CD14-positive monocyte (primary cell): ENCODE results near the gene GALNS. TPM values are rescaled to one million over a fixed set of nuclear protein-coding genes. Genes with fewer than 3 reads are reported as not detected.

ENCODE experiments used
- DNase-seq, 3 donors: peaks; one replicate each; pipeline ENCODE4 v3.0.0-alpha.2; 2011 to 2022
- H2AFZ ChIP-seq: 2 replicates; pipeline ENCODE4 v1.6.0; 2012; ENCODE audit warnings: mild to moderate bottlenecking, low read depth, low read length, inconsistent platforms; ENCODE audit not compliant: insufficient read depth, poor library complexity, severe bottlenecking
- H3K27ac ChIP-seq, 2 donors: 1 replicate in 1 of 2; 2 replicates in 1 of 2; pipeline ENCODE4 v1.5.1; 2012 to 2013; ENCODE audit warnings: low read length in 2 of 2, control low read depth in 1 of 2, inconsistent platforms in 1 of 2, low read depth in 1 of 2, mild to moderate bottlenecking in 1 of 2
- H3K27me3 ChIP-seq, 2 donors: one replicate each; pipeline versions ENCODE4 v1.6.0 to v1.6.1; 2011 to 2013; ENCODE audit warnings: low read length in 2 of 2; ENCODE audit not compliant: control insufficient read depth in 2 of 2, insufficient read depth in 2 of 2
- H3K36me3 ChIP-seq, 2 donors: replicated peaks in 1 of 2; 1 replicate in 1 of 2; 2 replicates in 1 of 2; pipeline versions ENCODE4 v1.5.1 to v1.6.1; 2012 to 2013; ENCODE audit warnings: low read length in 2 of 2, control low read depth in 1 of 2, inconsistent platforms in 1 of 2, mild to moderate bottlenecking in 1 of 2; ENCODE audit not compliant: insufficient read depth in 2 of 2, control insufficient read depth in 1 of 2
- H3K4me1 ChIP-seq, 2 donors: 1 replicate in 1 of 2; 2 replicates in 1 of 2; pipeline versions ENCODE4 v1.5.1 to v1.6.1; 2012 to 2013; ENCODE audit warnings: low read length in 2 of 2, control low read depth in 1 of 2, inconsistent platforms in 1 of 2, mild to moderate bottlenecking in 1 of 2, moderate library complexity in 1 of 2; ENCODE audit not compliant: insufficient read depth in 2 of 2, control insufficient read depth in 1 of 2
- H3K4me2 ChIP-seq: replicated peaks from 2 replicates; pipeline ENCODE3; 2012; ENCODE audit warnings: low read length, moderate library complexity, mild to moderate bottlenecking; ENCODE audit not compliant: poor library complexity, severe bottlenecking; ENCODE audit errors: extremely low read depth
- H3K4me3 ChIP-seq, 3 experiments: fragments of 200-600 bp in 1 of 3; sonication (generic) in 1 of 3; replicated peaks in 1 of 3; 1 replicate in 2 of 3; 2 replicates in 1 of 3; pipeline ENCODE4 v1.5.1; 2011 to 2013; ENCODE audit warnings: low read length in 3 of 3, mild to moderate bottlenecking in 3 of 3, control low read depth in 2 of 3, low read depth in 2 of 3, inconsistent platforms in 1 of 3, moderate library complexity in 1 of 3
- H3K79me2 ChIP-seq: 2 replicates; pipeline ENCODE4 v1.6.0; 2012; ENCODE audit warnings: mild to moderate bottlenecking, control low read depth, inconsistent platforms, low read length, moderate library complexity; ENCODE audit not compliant: insufficient read depth
- H3K9ac ChIP-seq: 2 replicates; pipeline ENCODE4 v1.6.0; 2017; ENCODE audit warnings: low read length, mild to moderate bottlenecking; ENCODE audit not compliant: insufficient read depth, poor library complexity, severe bottlenecking
- H3K9me3 ChIP-seq, 2 donors: replicated peaks in 1 of 2; 1 replicate in 1 of 2; 2 replicates in 1 of 2; pipeline versions ENCODE4 v1.5.1 to v1.6.1; 2012 to 2013; ENCODE audit warnings: low read length in 2 of 2, control low read depth in 1 of 2; ENCODE audit not compliant: control insufficient read depth in 1 of 2, insufficient read depth in 1 of 2
- H4K20me1 ChIP-seq: 2 replicates; pipeline ENCODE4 v1.6.0; 2012; ENCODE audit warnings: mild to moderate bottlenecking, low read length, control low read depth, moderate library complexity; ENCODE audit not compliant: insufficient read depth
- H3K27ac Mint-ChIP-seq, 7 donors: one replicate each; pipeline ENCODE4 v1.8.0; 2020; ENCODE audit warnings: mild to moderate bottlenecking in 7 of 7, mixed read lengths in 7 of 7, moderate library complexity in 6 of 7, inconsistent platforms in 2 of 7
- H3K27me3 Mint-ChIP-seq, 3 donors: one replicate each; pipeline ENCODE4 v1.8.0; 2021 to 2022; ENCODE audit warnings: low read depth in 3 of 3, mild to moderate bottlenecking in 3 of 3, mixed read lengths in 3 of 3, moderate library complexity in 3 of 3, inconsistent platforms in 1 of 3
- H3K36me3 Mint-ChIP-seq, 2 donors: one replicate each; pipeline ENCODE4 v1.8.0; 2020; ENCODE audit warnings: mixed read lengths in 2 of 2, inconsistent platforms in 1 of 2, mild to moderate bottlenecking in 1 of 2
- H3K4me1 Mint-ChIP-seq: one replicate; pipeline ENCODE4 v1.8.0; 2020; ENCODE audit warnings: mild to moderate bottlenecking, mixed read lengths
- H3K4me3 Mint-ChIP-seq, 2 donors: one replicate each; pipeline ENCODE4 v1.8.0; 2020; ENCODE audit warnings: mild to moderate bottlenecking in 2 of 2, mixed read lengths in 2 of 2, moderate library complexity in 1 of 2
- H3K9me3 Mint-ChIP-seq, 7 donors: one replicate each; pipeline ENCODE4 v1.8.0; 2020 to 2022; ENCODE audit warnings: mixed read lengths in 7 of 7, mild to moderate bottlenecking in 6 of 7, moderate library complexity in 6 of 7, inconsistent platforms in 2 of 7
- WGBS: methylation state at CpG from one replicate; pipeline ENCODE4 v1.1.5; 2013; ENCODE audit warnings: missing lambda C conversion rate; ENCODE audit not compliant: insufficient coverage; 5-methylcytosine and 5-hydroxymethylcytosine counted together
- intact Hi-C, 2 donors: fragments of 100-400 bp; cut with micrococcal nuclease; formaldehyde crosslinking; loops; one replicate each; pipeline versions ENCODE4 v1.15.0 to v1.15.1; 2023
- polyA plus RNA-seq, 3 donors: library from polyadenylated mRNA; depleted of rRNA in 1 of 3; unstranded in 2 of 3; stranded (reverse) in 1 of 3; fragments of 300-500 nt in 2 of 3; fragments of >200 nt in 1 of 3; fragmentation: Illumina TruSeq in 2 of 3; gene quantifications; 1 replicate in 2 of 3; 2 replicates in 1 of 3; pipeline ENCODE4 v1.2.3, GENCODE V29; 2012 to 2021
- TF ChIP-seq, protein P1 (sequence below): fragments of 200-600 bp; IDR thresholded peaks from one replicate; pipeline ENCODE4 v1.8.0; 2022; ENCODE audit warnings: antibody characterized with exemption, mild to moderate bottlenecking

Gene GALNS
- polyA plus RNA-seq, 3 donors, result 20.2 to 34.4 (median 32.2) TPM

DNA sequence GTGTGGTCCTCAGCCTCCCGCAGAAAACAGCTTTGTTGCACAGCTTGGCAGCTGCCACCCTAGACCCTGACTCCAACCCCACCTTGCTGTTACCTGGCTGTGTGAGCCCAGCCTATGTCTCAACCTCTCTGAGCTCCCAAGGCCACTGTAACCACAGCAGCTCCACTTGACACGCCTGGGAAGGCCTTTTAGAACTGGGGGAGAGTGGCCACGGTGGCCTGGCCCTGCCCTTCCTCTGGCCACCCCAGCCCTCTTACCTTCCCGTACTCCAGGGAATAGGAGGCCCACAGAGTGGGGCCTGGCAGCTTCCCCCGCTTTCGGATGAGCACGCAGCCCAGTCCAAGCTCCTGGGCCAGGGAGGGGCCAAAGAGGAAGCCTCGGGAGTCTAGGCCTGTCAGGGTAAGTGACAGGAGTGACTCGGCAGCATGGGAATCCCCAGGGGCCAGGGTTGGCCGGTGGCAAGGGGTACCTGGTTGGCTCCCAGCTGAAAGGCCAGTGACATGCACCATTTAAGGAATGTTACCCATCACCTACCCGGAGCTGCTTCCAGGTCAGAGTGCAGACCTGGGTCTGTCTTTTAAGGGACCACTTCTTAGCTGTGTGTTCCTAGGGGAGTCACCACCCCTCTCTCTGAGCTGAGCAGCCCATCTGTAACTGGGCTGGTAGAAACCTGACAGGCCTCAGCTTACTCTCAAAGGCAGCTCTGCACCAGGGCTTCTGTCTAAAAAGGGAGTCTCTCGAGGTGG is 46.4 kb downstream of the GALNS start:
- H2AFZ ChIP-seq, result no peak overlapping the region

DNA sequence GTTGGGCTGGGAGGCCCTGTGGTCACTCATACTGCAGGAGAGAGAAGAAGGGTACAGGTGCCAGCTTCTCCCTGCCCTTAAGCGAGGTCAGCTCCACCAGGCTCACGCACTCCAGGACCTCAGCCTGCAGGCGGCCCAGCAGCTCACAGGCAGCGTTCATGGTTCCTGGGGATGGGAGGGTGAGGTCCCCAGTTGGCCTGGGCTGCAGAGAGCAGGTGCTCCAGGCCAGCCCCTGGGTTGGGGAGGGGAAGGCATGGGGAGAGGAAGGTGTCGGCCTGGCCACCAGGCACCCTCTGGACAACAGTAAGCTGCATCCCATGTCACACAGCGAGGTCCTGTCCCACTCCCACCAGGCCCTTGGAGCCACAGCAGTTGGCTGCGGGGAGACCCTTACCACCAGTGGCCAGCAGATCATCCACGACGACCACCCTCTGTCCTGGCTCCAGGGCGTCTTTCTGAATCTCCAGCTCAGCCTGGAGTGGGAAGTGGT is 47.0 kb downstream of the GALNS start:
- Histone ChIP-seq H2AFZ (no peak overlapping the region), H3K9ac (no peak overlapping the region), H3K4me2 (peak overlapping the region; percentile 99), H4K20me1 (peaks cover 45% of the 10 kb centered on the region), H3K27ac (peak overlapping the region; percentile 71 to 93), H3K27me3 (no peaks in the 10 kb centered on the region), H3K36me3 (peaks cover 14 to 25% of the 10 kb centered on the region in 2 donors), H3K9me3 (no peaks in the 10 kb centered on the region), H3K4me1 (peaks cover 40 to 49% of the 10 kb centered on the region in 2 donors), H3K4me3 (peak overlapping the region in 1 of 3 experiments; percentile 83), H3K79me2 (peaks cover 67% of the 10 kb centered on the region)
- H3K9me3 Mint-ChIP-seq, result no peaks in the 10 kb centered on the region
- peaks cover 19 to 30% of the 10 kb centered on the region in 2 donors for H3K36me3 Mint-ChIP-seq
- H3K27ac Mint-ChIP-seq, result peak overlapping the region in 4 of 7 donors; percentile 52 to 87 (median 74)
- DNase-seq, result no peak
- WGBS, result 55% methylated on average over 3 of the region's 10 CpGs
- H3K27me3 Mint-ChIP-seq, result peaks cover 0 to 2% (median 0%) of the 10 kb centered on the region in 3 donors
- H3K4me1 Mint-ChIP-seq, result peaks cover 30% of the 10 kb centered on the region
- H3K4me3 Mint-ChIP-seq, result no peak overlapping the region
- intact Hi-C loops, result loop anchor here in 1 of 2 donors (10.0 kb wide), 1 partner anchor 405 kb away; the partner anchor contains the start of gene ZNF778
- TF ChIP-seq, protein P1, sequence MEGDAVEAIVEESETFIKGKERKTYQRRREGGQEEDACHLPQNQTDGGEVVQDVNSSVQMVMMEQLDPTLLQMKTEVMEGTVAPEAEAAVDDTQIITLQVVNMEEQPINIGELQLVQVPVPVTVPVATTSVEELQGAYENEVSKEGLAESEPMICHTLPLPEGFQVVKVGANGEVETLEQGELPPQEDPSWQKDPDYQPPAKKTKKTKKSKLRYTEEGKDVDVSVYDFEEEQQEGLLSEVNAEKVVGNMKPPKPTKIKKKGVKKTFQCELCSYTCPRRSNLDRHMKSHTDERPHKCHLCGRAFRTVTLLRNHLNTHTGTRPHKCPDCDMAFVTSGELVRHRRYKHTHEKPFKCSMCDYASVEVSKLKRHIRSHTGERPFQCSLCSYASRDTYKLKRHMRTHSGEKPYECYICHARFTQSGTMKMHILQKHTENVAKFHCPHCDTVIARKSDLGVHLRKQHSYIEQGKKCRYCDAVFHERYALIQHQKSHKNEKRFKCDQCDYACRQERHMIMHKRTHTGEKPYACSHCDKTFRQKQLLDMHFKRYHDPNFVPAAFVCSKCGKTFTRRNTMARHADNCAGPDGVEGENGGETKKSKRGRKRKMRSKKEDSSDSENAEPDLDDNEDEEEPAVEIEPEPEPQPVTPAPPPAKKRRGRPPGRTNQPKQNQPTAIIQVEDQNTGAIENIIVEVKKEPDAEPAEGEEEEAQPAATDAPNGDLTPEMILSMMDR, result no peak

More for the DNA sequence above, 46.4 kb downstream of the GALNS start:
- Histone ChIP-seq H3K4me2 (peak overlapping the region; percentile 99), H3K36me3 (peaks cover 14 to 25% of the 10 kb centered on the region in 2 donors), H3K9me3 (no peaks in the 10 kb centered on the region), H3K27ac (peak overlapping the region; percentile 71 to 93), H3K4me1 (peaks cover 35 to 43% of the 10 kb centered on the region in 2 donors), H3K27me3 (no peaks in the 10 kb centered on the region), H3K79me2 (peaks cover 61% of the 10 kb centered on the region), H3K4me3 (peak overlapping the region; percentile 40 to 83 (median 58)), H4K20me1 (peaks cover 47% of the 10 kb centered on the region), H3K9ac (peak overlapping the region; percentile 84)
- H3K27me3 Mint-ChIP-seq, result peaks cover 0 to 2% (median 0%) of the 10 kb centered on the region in 3 donors
- WGBS, result 10% methylated on average over 9 of the region's 12 CpGs
- H3K4me1 Mint-ChIP-seq, result peaks cover 28% of the 10 kb centered on the region
- peaks cover 19 to 30% of the 10 kb centered on the region in 2 donors for H3K36me3 Mint-ChIP-seq
- H3K4me3 Mint-ChIP-seq, result peak overlapping the region; percentile 78 to 90
- TF ChIP-seq, protein P1, result no peak
- DNase-seq, result peak; percentile 55 to 87 (median 58)
- intact Hi-C loops, result loop anchor here in 1 of 2 donors (10.0 kb wide), 1 partner anchor 404 kb away; the partner anchor contains the start of gene ZNF778
- H3K9me3 Mint-ChIP-seq, result no peaks in the 10 kb centered on the region
- peak overlapping the region; percentile 46 to 91 (median 86) for H3K27ac Mint-ChIP-seq
